GM20000 (cell line): ENCODE measurements around the gene NEK6.

Source experiments
- DNase-seq: peaks from one replicate; pipeline ENCODE4 v3.0.0; 2012; ENCODE audit warnings: low spot score
- TF ChIP-seq, protein P1 (sequence below): IDR thresholded peaks from 2 replicates; pipeline ENCODE4 v1.5.1; 2012; ENCODE audit warnings: mild to moderate bottlenecking, control low read depth; ENCODE audit errors: extremely low read depth, missing control alignments

The NEK6 gene

DNA sequence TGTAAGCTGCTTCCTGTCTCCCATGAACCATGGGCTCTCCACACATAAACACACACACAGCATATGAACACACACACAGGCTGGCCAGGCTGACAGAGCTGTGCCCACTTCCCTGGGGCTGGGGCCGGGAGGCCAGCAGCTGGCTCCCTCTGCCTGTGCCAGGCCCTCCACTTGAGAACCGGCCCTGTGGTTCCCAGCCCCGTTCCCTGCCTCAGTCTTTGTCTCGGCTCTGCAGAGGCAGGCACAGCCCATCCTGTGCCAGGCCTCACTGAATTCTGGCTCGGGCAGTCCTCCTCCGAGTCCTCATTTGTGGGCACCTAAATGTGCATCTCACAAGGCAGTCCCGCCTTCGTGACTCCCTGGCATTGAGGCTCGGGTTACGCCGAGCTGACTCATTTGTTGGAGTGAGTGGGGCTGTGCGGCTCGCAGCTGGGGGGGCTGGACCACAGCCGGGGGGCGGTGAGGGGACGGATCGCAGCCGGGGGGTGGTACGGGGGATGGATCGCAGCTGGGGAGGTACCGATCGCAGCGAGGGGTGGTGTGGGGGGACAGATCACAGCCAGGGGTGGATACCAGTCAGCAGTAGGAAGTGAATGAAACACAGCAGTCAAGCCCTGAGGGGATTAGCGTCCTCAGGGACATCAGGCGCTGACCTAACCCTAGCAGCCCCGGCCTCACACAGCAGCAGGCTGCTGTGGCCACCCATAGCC lies 85.2 kb downstream of the NEK6 start:
- TF ChIP-seq, protein P1, sequence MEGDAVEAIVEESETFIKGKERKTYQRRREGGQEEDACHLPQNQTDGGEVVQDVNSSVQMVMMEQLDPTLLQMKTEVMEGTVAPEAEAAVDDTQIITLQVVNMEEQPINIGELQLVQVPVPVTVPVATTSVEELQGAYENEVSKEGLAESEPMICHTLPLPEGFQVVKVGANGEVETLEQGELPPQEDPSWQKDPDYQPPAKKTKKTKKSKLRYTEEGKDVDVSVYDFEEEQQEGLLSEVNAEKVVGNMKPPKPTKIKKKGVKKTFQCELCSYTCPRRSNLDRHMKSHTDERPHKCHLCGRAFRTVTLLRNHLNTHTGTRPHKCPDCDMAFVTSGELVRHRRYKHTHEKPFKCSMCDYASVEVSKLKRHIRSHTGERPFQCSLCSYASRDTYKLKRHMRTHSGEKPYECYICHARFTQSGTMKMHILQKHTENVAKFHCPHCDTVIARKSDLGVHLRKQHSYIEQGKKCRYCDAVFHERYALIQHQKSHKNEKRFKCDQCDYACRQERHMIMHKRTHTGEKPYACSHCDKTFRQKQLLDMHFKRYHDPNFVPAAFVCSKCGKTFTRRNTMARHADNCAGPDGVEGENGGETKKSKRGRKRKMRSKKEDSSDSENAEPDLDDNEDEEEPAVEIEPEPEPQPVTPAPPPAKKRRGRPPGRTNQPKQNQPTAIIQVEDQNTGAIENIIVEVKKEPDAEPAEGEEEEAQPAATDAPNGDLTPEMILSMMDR, result no peak
- DNase-seq, result no peak

DNA sequence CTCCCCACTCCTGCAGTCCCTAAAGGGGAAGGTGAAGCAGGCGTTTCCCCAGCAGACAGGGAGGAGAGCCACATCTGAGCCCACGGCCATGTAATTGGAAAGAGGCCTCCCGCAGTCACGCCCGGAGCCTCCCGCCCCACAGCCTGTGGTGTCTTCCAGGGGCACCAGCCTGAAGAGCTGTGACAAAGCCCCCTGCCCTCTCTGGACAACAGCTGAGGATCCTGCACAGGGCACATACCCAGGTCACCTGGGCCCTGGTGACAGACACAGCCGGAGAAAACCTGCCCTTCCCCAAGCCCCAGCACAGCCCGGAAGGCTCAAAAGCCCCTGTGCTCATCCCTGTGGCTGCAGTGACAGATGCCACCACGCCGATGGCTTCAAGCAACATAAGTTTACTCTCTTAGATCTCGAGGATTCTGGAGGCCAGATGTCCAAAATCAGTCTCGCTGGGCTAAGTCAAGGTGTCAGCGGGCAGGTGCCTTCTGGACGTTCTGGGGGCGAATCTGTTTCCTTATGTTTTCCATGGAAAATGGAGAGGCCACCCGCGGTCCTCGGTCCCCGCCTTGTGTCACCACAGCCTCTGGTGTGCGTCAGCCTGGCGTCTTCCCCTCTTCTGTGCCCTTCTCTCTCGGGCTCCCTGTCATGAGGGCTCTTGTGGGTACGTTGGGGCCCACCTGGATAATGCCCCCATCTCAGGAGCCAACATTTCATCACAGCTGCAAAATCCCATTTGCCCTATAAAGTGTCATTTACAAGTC lies 86.0 kb downstream of the NEK6 start:
- DNase-seq, result no peak
- TF ChIP-seq, protein P1, result no peak

DNA sequence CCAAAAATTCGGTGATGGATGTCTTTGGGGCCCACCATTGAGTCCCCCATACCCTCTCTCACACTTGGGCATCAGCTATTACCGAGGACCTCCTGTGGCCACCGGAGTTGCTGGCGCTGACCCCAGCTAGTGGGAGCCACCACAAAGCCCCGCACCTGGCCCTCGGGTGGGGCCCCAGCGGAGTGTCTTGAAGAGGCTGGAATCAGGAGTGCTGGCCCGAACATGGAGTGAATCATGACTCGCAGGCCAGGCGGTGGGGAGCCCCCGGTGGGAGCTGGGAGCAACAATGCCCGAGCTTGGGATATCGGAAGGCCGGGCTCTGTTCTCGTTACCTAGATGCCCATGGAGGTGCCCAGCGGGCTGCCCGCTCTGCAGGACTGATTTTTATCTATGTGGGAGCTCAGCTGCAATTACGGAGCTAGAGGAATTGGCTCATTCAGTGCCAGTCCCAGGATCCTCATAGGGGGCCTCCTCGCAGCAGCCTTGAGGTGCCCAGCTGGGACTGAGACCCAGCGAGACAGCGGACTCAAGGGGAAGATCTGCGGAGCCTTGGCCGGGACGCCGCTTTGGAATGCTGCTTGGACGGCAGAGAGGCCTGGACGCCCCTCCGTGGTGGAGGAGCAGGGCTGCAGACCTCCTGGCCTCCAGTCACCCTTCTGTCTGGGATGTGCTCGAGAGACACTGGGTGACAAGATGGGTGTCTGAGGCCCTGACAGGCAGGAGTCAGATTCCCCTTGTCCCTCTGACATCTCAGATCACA lies 86.7 kb downstream of the NEK6 start:
- TF ChIP-seq, protein P1, result no peak
- DNase-seq, result no peak

DNA sequence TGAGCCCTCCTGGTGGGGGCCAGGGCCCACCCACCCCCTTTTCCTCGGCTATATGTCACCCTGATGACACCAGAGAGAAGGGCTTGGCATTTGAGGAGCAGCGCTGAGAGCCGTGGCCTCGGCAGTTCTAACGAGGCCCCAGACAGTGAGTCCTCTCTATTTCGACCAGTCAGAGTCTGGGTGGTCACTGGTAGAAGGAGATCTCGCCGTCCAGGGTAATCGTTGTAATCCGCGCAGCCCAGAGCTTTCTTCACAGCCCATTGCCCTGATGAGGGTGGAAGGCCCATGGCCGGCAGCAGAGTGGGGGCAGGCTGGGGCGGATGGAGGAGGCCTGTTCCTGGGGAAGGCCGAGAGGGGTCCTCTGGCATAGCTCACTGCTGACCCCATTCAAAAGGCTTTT lies 87.3 kb downstream of the NEK6 start:
- TF ChIP-seq, protein P1, result no peak
- no peak for DNase-seq

DNA sequence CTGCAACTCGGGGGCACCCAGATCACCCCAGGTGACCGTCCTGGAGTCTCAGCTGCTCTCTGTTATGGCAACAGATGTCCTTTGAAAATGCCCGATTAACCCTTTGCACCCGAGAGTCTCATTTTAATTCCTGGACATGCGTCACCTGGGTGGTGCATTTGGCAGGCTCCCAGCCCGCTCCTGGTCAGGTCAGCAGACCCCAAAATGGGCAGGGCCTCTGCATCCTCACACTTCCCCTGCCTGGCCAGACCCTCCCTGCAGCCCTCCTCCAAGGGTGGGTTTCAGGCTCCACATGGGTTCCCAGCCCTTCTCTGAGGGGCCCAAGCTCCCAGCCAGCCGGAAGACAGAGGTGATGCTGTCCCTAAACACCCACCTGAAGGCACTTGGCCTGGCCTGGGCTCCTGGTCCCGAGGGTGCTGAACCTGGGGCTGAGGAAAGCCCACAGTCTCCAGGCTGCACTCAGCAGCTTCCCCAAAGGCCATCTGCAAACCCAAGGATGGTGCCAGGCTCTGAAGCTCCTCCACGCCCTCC lies 88.1 kb downstream of the NEK6 start:
- DNase-seq, result no peak
- TF ChIP-seq, protein P1, result no peak

DNA sequence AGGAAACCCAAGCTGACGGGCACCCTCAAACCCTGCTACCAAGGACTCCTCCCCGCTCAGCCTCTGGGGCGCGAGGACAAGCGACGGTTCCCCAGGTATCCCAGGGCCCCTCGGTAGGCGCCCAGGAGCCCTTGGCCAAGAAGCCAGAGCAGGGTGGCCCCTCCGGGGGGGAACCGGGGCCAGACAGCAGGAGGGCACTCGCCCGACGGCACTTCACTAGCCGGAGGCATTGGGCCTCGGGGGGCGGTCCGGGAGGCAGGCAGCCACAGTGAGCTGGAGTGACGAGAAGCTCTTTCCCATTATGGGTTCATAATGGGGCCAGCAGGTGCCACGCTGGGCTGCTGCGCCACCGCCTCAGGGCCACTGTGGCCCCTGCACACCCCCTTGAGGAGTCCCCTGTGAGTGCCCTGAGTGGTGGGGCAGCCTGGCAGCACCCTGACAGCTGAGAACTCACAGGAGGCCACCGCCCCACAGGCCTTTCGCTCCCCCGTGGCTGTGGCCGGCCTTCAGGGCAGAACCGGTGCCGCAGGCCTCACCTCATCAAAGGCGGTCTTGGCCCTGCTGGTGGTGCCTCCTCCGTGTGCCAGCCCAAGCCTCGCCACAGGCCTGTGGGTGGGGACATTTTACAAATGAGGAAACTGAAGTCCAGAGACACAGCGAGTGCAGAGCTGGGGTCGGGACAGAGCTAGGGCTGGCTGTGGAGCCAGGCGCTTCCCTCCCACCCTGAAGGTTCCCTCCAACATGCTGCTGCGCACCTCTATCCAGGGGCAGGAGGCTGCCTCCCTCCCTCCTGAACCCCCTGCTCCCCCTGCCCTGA lies 88.8 kb downstream of the NEK6 start:
- TF ChIP-seq, protein P1, result no peak
- no peak for DNase-seq
